ENCODE results near the gene DFFB. TPM values are rescaled to one million over a fixed set of nuclear protein-coding genes. Genes with fewer than 3 reads are reported as not detected.

DFFB gene
- total and polyA plus RNA-seq, 9 of the 15 experiments (the other 6 are each of a cell fraction or from before 2014, with no cell fraction given) = 2.3 to 15.8 (median 11.5) TPM

GRCh38 chr1:3825356-3825755 lies 31.9 kb upstream of the DFFB start:
- Histone ChIP-seq H3K27me3 (ENCODE audit: control insufficient read depth in 2 of 2, insufficient read depth in 2 of 2, low read length in 2 of 2) (no peaks in the 10 kb centered on the region), H3K9me1 (ENCODE audit: control insufficient read depth, insufficient read depth, low read length) (peaks cover 7% of the 10 kb centered on the region), H3K36me3 (ENCODE audit: control insufficient read depth, insufficient read depth, low read length) (peaks cover 87% of the 10 kb centered on the region; the same call in 2 of the 3 replicates), H3K79me2 (ENCODE audit: control insufficient read depth, insufficient read depth, low read length) (no peaks in the 10 kb centered on the region), H3K4me1 (replicated peaks in 1 of 2; ENCODE audit: control insufficient read depth in 2 of 2, insufficient read depth in 2 of 2, low read length in 2 of 2) (peaks cover 7 to 22% of the 10 kb centered on the region in 2 experiments; a peak in 4 of 5 replicates), H3K27ac (ENCODE audit: extremely low read depth, low read depth, low read length) (no peak overlapping the region), H4K20me1 (replicated peaks; ENCODE audit: control insufficient read depth, insufficient read depth, low read length) (no peaks in the 10 kb centered on the region), H3K9me3 (replicated peaks; ENCODE audit: control insufficient read depth, insufficient read depth, low read depth, low read length) (no peaks in the 10 kb centered on the region), H3K9ac (ENCODE audit: insufficient read depth in 1 of 2, low read depth in 2 of 2, low read length in 2 of 2) (no peak overlapping the region), H2AFZ (ENCODE audit: low read depth, low read length) (no peak overlapping the region), H3K4me3 (no peak overlapping the region), H3K4me2 (ENCODE audit: insufficient read depth, low read length) (no peak overlapping the region)
- ChIA-PET CTCF (ENCODE audit: low intra/inter-chr PET ratio) (no interaction called here), POLR2A (no interaction called here)
- ATAC-seq (no peak), DNase-seq (ENCODE audit: extremely low read depth in 1 of 4, low spot score in 3 of 4) (no peak), FAIRE-seq (no peak)
- no peak for TF ChIP-seq NFE2 (IDR thresholded peaks at IDR 0.05; ENCODE audit: low read depth)
- TF ChIP-seq ZNF589 (CRISPR knock-in tag; IDR thresholded peaks at IDR 0.05; ENCODE audit: low read depth) = no peak
- no peak for TF ChIP-seq HNRNPLL (IDR thresholded peaks at IDR 0.05; ENCODE audit: low read depth, low read length, poor library complexity, severe bottlenecking)
- in situ Hi-C loops (cut with MboI) = no loop called here
- intact Hi-C loops (cut with micrococcal nuclease) = no loop called here
- BruUV-seq (replicated peaks) = no TSS peak
- 82% methylated on average over 15 of the region's 15 CpGs for WGBS (ENCODE audit: insufficient coverage, low coverage, missing lambda C conversion rate)

- no peak overlapping the region for H3K4me3 ChIP-seq
- H3K4me2 ChIP-seq (ENCODE audit: insufficient read depth, low read length) = no peak overlapping the region
- no peak overlapping the region for H2AFZ ChIP-seq (ENCODE audit: low read depth, low read length)
- no peak for FAIRE-seq
- no peak for DNase-seq (ENCODE audit: extremely low read depth in 1 of 4, low spot score in 3 of 4)
- intact Hi-C loops (cut with micrococcal nuclease) = no loop called here
- H3K36me3 ChIP-seq (ENCODE audit: control insufficient read depth, insufficient read depth, low read length) = peaks cover 85% of the 10 kb centered on the region
- BruUV-seq (replicated peaks) = no TSS peak
- ATAC-seq = no peak; the same call in 2 of the 3 replicates
- in situ Hi-C loops (cut with MboI) = no loop called here
- peak overlapping the region in 1 of 2 experiments; percentile 18; a peak in 1 of 4 replicates for H3K9ac ChIP-seq (ENCODE audit: insufficient read depth in 1 of 2, low read depth in 2 of 2, low read length in 2 of 2)
- no peaks in the 10 kb centered on the region for H3K9me3 ChIP-seq (replicated peaks; ENCODE audit: control insufficient read depth, insufficient read depth, low read depth, low read length)
- no peak overlapping the region for H3K27ac ChIP-seq (ENCODE audit: extremely low read depth, low read depth, low read length)
- H3K27me3 ChIP-seq (ENCODE audit: control insufficient read depth in 2 of 2, insufficient read depth in 2 of 2, low read length in 2 of 2) = no peaks in the 10 kb centered on the region
- H3K4me1 ChIP-seq (replicated peaks in 1 of 2; ENCODE audit: control insufficient read depth in 2 of 2, insufficient read depth in 2 of 2, low read length in 2 of 2) = peaks cover 1 to 11% of the 10 kb centered on the region in 2 experiments; a peak in 4 of 5 replicates
- H4K20me1 ChIP-seq (replicated peaks; ENCODE audit: control insufficient read depth, insufficient read depth, low read length) = no peaks in the 10 kb centered on the region
- POLR2A ChIA-PET = interaction anchor here (1.0 to 1.8 kb wide), 2 partner anchors 10 to 73 kb away, joined by 3 read pairs; no protein-coding TSS in a partner anchor
- TF ChIP-seq STAT5A (IDR thresholded peaks at IDR 0.05; ENCODE audit: borderline replicate concordance, low read length) (no peak), CTCF (IDR thresholded peaks at IDR 0.05 in 2 of 3, conservative IDR thresholded peaks at IDR 0.05 in 1 of 3; ENCODE audit: insufficient read depth in 2 of 3, low read depth in 1 of 3, low read length in 3 of 3) (0 out of 6 replicates have a peak, but pooled peaks of 1 of the 3 experiments have one; percentile 7), POLR2G (IDR thresholded peaks at IDR 0.05; ENCODE audit: low read depth, low read length) (peak; percentile 40; the same call in 1 of the 2 replicates)
- CTCF ChIA-PET (ENCODE audit: low intra/inter-chr PET ratio) = interaction anchor here (0.6 kb wide), 1 partner anchor 206 kb away, joined by 5 read pairs; no protein-coding TSS in a partner anchor
- WGBS (ENCODE audit: insufficient coverage, low coverage, missing lambda C conversion rate) = 92% methylated on average over 14 of the region's 14 CpGs
- no peaks in the 10 kb centered on the region for H3K9me1 ChIP-seq (ENCODE audit: control insufficient read depth, insufficient read depth, low read length)
- no peaks in the 10 kb centered on the region for H3K79me2 ChIP-seq (ENCODE audit: control insufficient read depth, insufficient read depth, low read length)
Measured at GRCh38 chr1:3827813-3828307, 29.4 kb upstream of the DFFB start.

Data from K562 (cell line).